Tibial nerve (tissue), 4 donors: ENCODE measurements around the gene INHBC. TPM values are rescaled to one million over a fixed set of nuclear protein-coding genes. Genes with fewer than 3 reads are reported as not detected.
"Not testable (repeated sequence)": the region's sequence is repeated elsewhere in the genome, so short reads cannot be mapped to it uniquely, and the experiment has no call there.

Experiments
- DNase-seq, 2 donors: peaks; one replicate each; pipeline ENCODE4 v3.0.0-alpha.2; 2019; ENCODE audit warnings: low spot score in 2 of 2
- H3K27ac ChIP-seq, 4 donors: fragments of 200-600 bp; sonication (generic) in 3 of 4; one replicate each; pipeline ENCODE4 v1.5.1; 2017 to 2019; ENCODE audit warnings: mild to moderate bottlenecking in 1 of 4
- H3K27me3 ChIP-seq, 2 donors: fragments of 200-600 bp; sonication (generic) in 1 of 2; one replicate each; pipeline versions ENCODE4 v1.5.1 to v1.6.0; 2017 to 2019
- H3K36me3 ChIP-seq, 3 donors: fragments of 200-600 bp; sonication (generic); one replicate each; pipeline ENCODE4 v1.5.1; 2018 to 2019
- H3K4me1 ChIP-seq, 4 donors: fragments of 200-600 bp; sonication (generic) in 3 of 4; one replicate each; pipeline ENCODE4 v1.5.1; 2017 to 2019
- H3K4me3 ChIP-seq, 4 donors: fragments of 200-600 bp; sonication (generic) in 3 of 4; one replicate each; pipeline ENCODE4 v1.5.1; 2017 to 2019; ENCODE audit warnings: mild to moderate bottlenecking in 1 of 4, moderate library complexity in 1 of 4
- H3K9me3 ChIP-seq, 4 donors: fragments of 200-600 bp; sonication (generic) in 3 of 4; one replicate each; pipeline ENCODE4 v1.5.1; 2017 to 2019
- CTCF ChIP-seq, 5 experiments: fragments of 200-600 bp in 3 of 5; fragments of 450-650 bp in 2 of 5; sonication (generic) in 3 of 5; IDR thresholded peaks; one replicate each; pipeline ENCODE4 v1.5.1; 2016 to 2019; ENCODE audit warnings: antibody characterized with exemption in 5 of 5, mild to moderate bottlenecking in 3 of 5, moderate library complexity in 2 of 5
- EP300 ChIP-seq, 2 donors: sonication (generic); formaldehyde crosslinking; IDR thresholded peaks; one replicate each; pipeline ENCODE4 v1.6.1; 2017; ENCODE audit warnings: antibody characterized with exemption in 2 of 2, mild to moderate bottlenecking in 1 of 2
- POLR2A ChIP-seq, 2 donors: fragments of 450-650 bp; IDR thresholded peaks; one replicate each; pipeline ENCODE4 v1.6.1; 2017; ENCODE audit warnings: antibody characterized with exemption in 2 of 2, mild to moderate bottlenecking in 2 of 2, moderate library complexity in 2 of 2
- WGBS, 2 donors: methylation state at CpG; one replicate each; pipeline ENCODE4 v1.1.5; 2018; 5-methylcytosine and 5-hydroxymethylcytosine counted together
- total RNA-seq, 4 donors: library from RNA; depleted of rRNA; stranded (reverse); fragments of >200 nt; gene quantifications; one replicate each; pipeline ENCODE4 v1.1.0, GENCODE V29; 2016

The INHBC gene
- total RNA-seq, 4 donors from 2014 or later: not detected

- Histone ChIP-seq H3K27me3 (no peaks in the 10 kb centered on the region), H3K27ac (no peak overlapping the region), H3K36me3 (no peaks in the 10 kb centered on the region), H3K9me3 (no peaks in the 10 kb centered on the region), H3K4me1 (peaks cover 0 to 22% (median 6%) of the 10 kb centered on the region in 4 donors), H3K4me3 (no peak overlapping the region)
- WGBS, 2 donors: 75 to 78% methylated on average over 3 of the region's 3 CpGs
- TF ChIP-seq CTCF (IDR thresholded peaks at IDR 0.05) (no peak), EP300 (IDR thresholded peaks at IDR 0.05) (no peak), POLR2A (IDR thresholded peaks at IDR 0.05) (no peak)
- DNase-seq: no peak
Measured at GRCh38 chr12:57433370-57433769, 1.2 kb upstream of the INHBC start.

- no peak for TF ChIP-seq POLR2A (IDR thresholded peaks at IDR 0.05)
- TF ChIP-seq EP300 (IDR thresholded peaks at IDR 0.05): no peak
- no peak for TF ChIP-seq CTCF (IDR thresholded peaks at IDR 0.05)
- no peak for DNase-seq
- no peaks in the 10 kb centered on the region for H3K9me3 ChIP-seq
- peaks cover 0 to 7% (median 3%) of the 10 kb centered on the region in 4 donors for H3K4me1 ChIP-seq
- H3K36me3 ChIP-seq: no peaks in the 10 kb centered on the region
- H3K4me3 ChIP-seq: no peak overlapping the region
- H3K27ac ChIP-seq: no peak overlapping the region
- WGBS, 2 donors: 45 to 51% methylated on average over 4 of the region's 4 CpGs
- H3K27me3 ChIP-seq: no peaks in the 10 kb centered on the region
Measured at GRCh38 chr12:57435293-57435692, 709 bp downstream of the INHBC start.

DNA sequence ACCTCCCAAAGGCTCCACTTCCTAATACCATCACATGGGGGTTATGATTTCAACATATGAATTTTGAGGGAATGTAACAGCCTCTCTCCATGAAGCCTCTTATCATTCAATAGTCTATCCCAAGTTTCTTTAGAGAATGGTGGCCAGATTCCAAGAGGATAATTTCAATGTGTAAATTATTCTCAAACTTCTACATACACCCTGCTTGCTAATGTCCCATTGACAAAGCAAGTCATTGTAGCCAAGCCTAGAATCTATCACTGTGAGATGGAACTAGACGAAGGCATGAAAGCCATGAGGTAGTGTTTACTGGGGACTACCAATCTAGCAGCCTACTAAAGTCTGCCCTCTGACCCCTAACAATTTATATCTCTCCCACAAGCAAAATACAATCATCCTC, 3.8 kb downstream of the INHBC start:
- H3K4me1 ChIP-seq: no peaks in the 10 kb centered on the region
- WGBS, 2 donors: 23 to 53% methylated on average over 1 of the region's 1 CpG
- peaks cover 0 to 7% (median 0%) of the 10 kb centered on the region in 4 donors for H3K9me3 ChIP-seq
- H3K27me3 ChIP-seq: no peaks in the 10 kb centered on the region
- H3K36me3 ChIP-seq: no peaks in the 10 kb centered on the region
- TF ChIP-seq EP300 (IDR thresholded peaks at IDR 0.05) (no peak), CTCF (IDR thresholded peaks at IDR 0.05) (no peak), POLR2A (IDR thresholded peaks at IDR 0.05) (no peak)
- no peak for DNase-seq
- no peak overlapping the region for H3K4me3 ChIP-seq
- no peak overlapping the region for H3K27ac ChIP-seq

- no peaks in the 10 kb centered on the region for H3K27me3 ChIP-seq
- 67% methylated on average over 4 of the region's 4 CpGs for WGBS, 2 donors
Measured at GRCh38 chr12:57439762-57440266, 5.2 kb downstream of the INHBC start.

DNA sequence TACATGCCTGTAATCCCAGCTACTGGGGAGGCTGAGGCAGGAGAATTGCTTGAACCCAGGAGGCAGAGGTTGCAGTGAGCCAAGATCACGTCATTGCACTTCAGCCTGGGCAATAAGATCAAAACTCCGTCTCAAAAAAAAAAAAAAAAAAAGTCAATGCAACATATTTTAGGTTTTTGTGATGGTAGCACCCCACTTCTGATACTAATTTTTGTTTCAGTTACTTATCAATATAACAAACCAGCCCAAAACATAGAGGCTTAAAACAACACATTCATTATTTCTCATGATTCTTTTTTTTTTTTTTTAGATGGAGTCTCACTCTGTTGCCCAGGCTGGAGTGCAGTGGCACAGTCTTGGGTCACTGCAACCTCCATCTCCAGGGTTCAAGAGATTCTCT, 6.8 kb downstream of the INHBC start:
- not testable (repeated sequence) for H3K4me3 ChIP-seq, H3K36me3 ChIP-seq, H3K27ac ChIP-seq, H3K4me1 ChIP-seq, H3K27me3 ChIP-seq, H3K9me3 ChIP-seq, DNase-seq
- WGBS, 2 donors: 84 to 93% methylated on average over 2 of the region's 2 CpGs

More at GRCh38 chr12:57439762-57440266, 5.2 kb downstream of the INHBC start:
- TF ChIP-seq CTCF (IDR thresholded peaks at IDR 0.05): no peak
- TF ChIP-seq POLR2A (IDR thresholded peaks at IDR 0.05): no peak
- no peak for TF ChIP-seq EP300 (IDR thresholded peaks at IDR 0.05)
- H3K36me3 ChIP-seq: no peaks in the 10 kb centered on the region
- no peak overlapping the region for H3K27ac ChIP-seq
- no peak for DNase-seq
- H3K9me3 ChIP-seq: peaks cover 0 to 7% (median 0%) of the 10 kb centered on the region in 4 donors
- H3K4me3 ChIP-seq: no peak overlapping the region
- no peaks in the 10 kb centered on the region for H3K4me1 ChIP-seq
